Muscle layer of duodenum (tissue), 2 donors: ENCODE data around the gene RIC1.
"Not testable (repeated sequence)": the region's sequence is repeated elsewhere in the genome, so short reads cannot be mapped to it uniquely, and the experiment has no call there.

Source experiments
- H3K27ac ChIP-seq: one replicate; pipeline ENCODE4 v1.7.0; 2013; ENCODE audit warnings: mild to moderate bottlenecking, low read length
- H3K27me3 ChIP-seq: one replicate; pipeline ENCODE4 v1.7.0; 2013; ENCODE audit warnings: low read depth, mild to moderate bottlenecking, control low read depth, low read length
- H3K36me3 ChIP-seq, 2 donors: one replicate each; pipeline ENCODE4 v1.7.0; 2013; ENCODE audit warnings: low read length in 2 of 2, control low read depth in 1 of 2, mild to moderate bottlenecking in 1 of 2; ENCODE audit not compliant: insufficient read depth in 2 of 2, control insufficient read depth in 1 of 2
- H3K4me1 ChIP-seq, 2 donors: one replicate each; pipeline ENCODE4 v1.7.0; 2013; ENCODE audit warnings: low read length in 2 of 2, mild to moderate bottlenecking in 2 of 2, control low read depth in 1 of 2, moderate library complexity in 1 of 2; ENCODE audit not compliant: insufficient read depth in 2 of 2, control insufficient read depth in 1 of 2
- H3K4me3 ChIP-seq, 2 donors: one replicate each; pipeline ENCODE4 v1.7.0; 2013; ENCODE audit warnings: low read length in 2 of 2, low read depth in 1 of 2, mild to moderate bottlenecking in 1 of 2
- H3K9me3 ChIP-seq, 2 donors: one replicate each; pipeline ENCODE4 v1.7.0; 2013; ENCODE audit warnings: low read length in 2 of 2, control low read depth in 1 of 2, mild to moderate bottlenecking in 1 of 2; ENCODE audit not compliant: control insufficient read depth in 1 of 2
- donor health status: healthy.

RIC1 gene

GRCh38 chr9:5628530-5629311 is at the start of gene RIC1:
RIC1 (plus strand) TSS chr9:5629107; CDS start chr9:5629310, 203 bp downstream.
- peaks cover 24 to 29% of the 10 kb centered on the region in 2 donors for H3K4me1 ChIP-seq
- peak within 1 kb of the TSS; percentile 98 for H3K27ac ChIP-seq
- peak within 1 kb of the TSS; percentile 90 to 98 for H3K4me3 ChIP-seq
- no peaks in the 10 kb centered on the region for H3K36me3 ChIP-seq
- no peaks in the 10 kb centered on the region for H3K27me3 ChIP-seq
- H3K9me3 ChIP-seq = no peaks in the 10 kb centered on the region

GRCh38 chr9:5579881-5580280 is 49.0 kb upstream of the RIC1 start:
- Histone ChIP-seq H3K4me3 (no peak overlapping the region), H3K4me1 (no peaks in the 10 kb centered on the region), H3K9me3 (no peaks in the 10 kb centered on the region), H3K27me3 (no peaks in the 10 kb centered on the region), H3K27ac (no peak overlapping the region), H3K36me3 (no peaks in the 10 kb centered on the region)

- no peaks in the 10 kb centered on the region for H3K4me1 ChIP-seq
- H3K27me3 ChIP-seq = no peaks in the 10 kb centered on the region
- no peaks in the 10 kb centered on the region for H3K9me3 ChIP-seq
- H3K27ac ChIP-seq = no peak overlapping the region
- no peak overlapping the region for H3K4me3 ChIP-seq
- H3K36me3 ChIP-seq = no peaks in the 10 kb centered on the region
Observed at GRCh38 chr9:5580650-5581049, 48.3 kb upstream of the RIC1 start.

- H3K4me1 ChIP-seq, H3K27me3 ChIP-seq, H3K9me3 ChIP-seq, H3K36me3 ChIP-seq, H3K27ac ChIP-seq, H3K4me3 ChIP-seq: not testable (repeated sequence)
Observed at GRCh38 chr9:5581706-5582105, 47.2 kb upstream of the RIC1 start.

GRCh38 chr9:5582835-5583195 is 46.1 kb upstream of the RIC1 start:
- Histone ChIP-seq H3K27me3 (no peaks in the 10 kb centered on the region), H3K4me3 (no peak overlapping the region), H3K27ac (no peak overlapping the region), H3K36me3 (no peaks in the 10 kb centered on the region), H3K4me1 (no peaks in the 10 kb centered on the region), H3K9me3 (no peaks in the 10 kb centered on the region)

- no peaks in the 10 kb centered on the region for H3K4me1 ChIP-seq
- H3K4me3 ChIP-seq = no peak overlapping the region
- no peaks in the 10 kb centered on the region for H3K36me3 ChIP-seq
- H3K27ac ChIP-seq = no peak overlapping the region
- H3K27me3 ChIP-seq = no peaks in the 10 kb centered on the region
- H3K9me3 ChIP-seq = no peaks in the 10 kb centered on the region
Observed at GRCh38 chr9:5586391-5586802, 42.5 kb upstream of the RIC1 start.

- Histone ChIP-seq H3K36me3 (no peaks in the 10 kb centered on the region), H3K4me1 (no peaks in the 10 kb centered on the region), H3K27ac (no peak overlapping the region), H3K27me3 (no peaks in the 10 kb centered on the region), H3K9me3 (no peaks in the 10 kb centered on the region), H3K4me3 (no peak overlapping the region)
Observed at GRCh38 chr9:5587024-5587423, 41.9 kb upstream of the RIC1 start.

GRCh38 chr9:5592231-5592630 is 36.7 kb upstream of the RIC1 start:
- Histone ChIP-seq H3K27ac (no peak overlapping the region), H3K36me3 (no peaks in the 10 kb centered on the region), H3K4me3 (no peak overlapping the region), H3K27me3 (no peaks in the 10 kb centered on the region), H3K9me3 (no peaks in the 10 kb centered on the region), H3K4me1 (no peaks in the 10 kb centered on the region)

- Histone ChIP-seq H3K27ac (no peak overlapping the region), H3K9me3 (no peaks in the 10 kb centered on the region), H3K27me3 (no peaks in the 10 kb centered on the region), H3K4me3 (no peak overlapping the region), H3K36me3 (no peaks in the 10 kb centered on the region), H3K4me1 (no peaks in the 10 kb centered on the region)
Observed at GRCh38 chr9:5592904-5593303, 36.0 kb upstream of the RIC1 start.

GRCh38 chr9:5593904-5594303 is 35.0 kb upstream of the RIC1 start:
- Histone ChIP-seq H3K9me3 (no peaks in the 10 kb centered on the region), H3K27me3 (no peaks in the 10 kb centered on the region), H3K27ac (no peak overlapping the region), H3K4me1 (no peaks in the 10 kb centered on the region), H3K4me3 (no peak overlapping the region), H3K36me3 (no peaks in the 10 kb centered on the region)

- H3K9me3 ChIP-seq = no peaks in the 10 kb centered on the region
- H3K27ac ChIP-seq = no peak overlapping the region
- no peaks in the 10 kb centered on the region for H3K36me3 ChIP-seq
- no peaks in the 10 kb centered on the region for H3K4me1 ChIP-seq
- no peaks in the 10 kb centered on the region for H3K27me3 ChIP-seq
- no peak overlapping the region for H3K4me3 ChIP-seq
Observed at GRCh38 chr9:5596173-5596572, 32.7 kb upstream of the RIC1 start.
